AG09319 (cell line): ENCODE results near the gene NGFR.

Source experiments
- DNase-seq: peaks from one replicate; pipeline ENCODE4 v3.0.0-alpha.2; 2010; ENCODE audit warnings: low read depth; ENCODE audit errors: extremely low read depth
- CTCF ChIP-seq: IDR thresholded peaks from 2 replicates; pipeline ENCODE4 v1.5.1; 2011; ENCODE audit warnings: low read depth, mild to moderate bottlenecking, inconsistent platforms, low read length, moderate library complexity

NGFR gene

GRCh38 chr17:49454050-49454449 lies 41.0 kb upstream of the NGFR start:
- no peak for DNase-seq
- no peak for TF ChIP-seq CTCF

GRCh38 chr17:49455272-49455861 lies 39.7 kb upstream of the NGFR start:
- no peak for DNase-seq
- no peak for TF ChIP-seq CTCF

GRCh38 chr17:49456183-49456965 lies 38.7 kb upstream of the NGFR start:
- peak; percentile 59 for DNase-seq
- TF ChIP-seq CTCF, result no peak

GRCh38 chr17:49457564-49458535 lies 37.2 kb upstream of the NGFR start:
- no peak for TF ChIP-seq CTCF
- no peak for DNase-seq

GRCh38 chr17:49459401-49459984 lies 35.6 kb upstream of the NGFR start:
- TF ChIP-seq CTCF, result no peak
- DNase-seq, result no peak

- no peak for TF ChIP-seq CTCF
- no peak for DNase-seq
These were observed 34.7 kb upstream of the NGFR start for GRCh38 chr17:49460401-49460800.
